ENCODE measurements around the gene NRG3.

The NRG3 gene

GRCh38 chr10:82191653-82192052 is 316.7 kb downstream of the NRG3 start:
- H3K4me3 ChIP-seq (ENCODE audit: low read length in 2 of 2) = no peak overlapping the region
- H3K36me3 ChIP-seq (ENCODE audit: control insufficient read depth in 2 of 2, insufficient read depth in 2 of 2, low read length in 2 of 2) = no peaks in the 10 kb centered on the region
- no peak overlapping the region for H3K27ac ChIP-seq (ENCODE audit: low read depth in 2 of 2, low read length in 2 of 2)
- H3K9me3 ChIP-seq (ENCODE audit: control insufficient read depth in 2 of 2, low read length in 2 of 2) = no peaks in the 10 kb centered on the region
- H3K4me1 ChIP-seq (ENCODE audit: control insufficient read depth in 2 of 2, insufficient read depth in 2 of 2, low read length in 2 of 2) = no peaks in the 10 kb centered on the region
- H3K27me3 ChIP-seq (ENCODE audit: control insufficient read depth in 2 of 2, insufficient read depth in 2 of 2, low read length in 2 of 2) = no peaks in the 10 kb centered on the region
- no peak overlapping the region for H3K9ac ChIP-seq (ENCODE audit: low read depth in 1 of 2, low read length in 2 of 2)

DNA sequence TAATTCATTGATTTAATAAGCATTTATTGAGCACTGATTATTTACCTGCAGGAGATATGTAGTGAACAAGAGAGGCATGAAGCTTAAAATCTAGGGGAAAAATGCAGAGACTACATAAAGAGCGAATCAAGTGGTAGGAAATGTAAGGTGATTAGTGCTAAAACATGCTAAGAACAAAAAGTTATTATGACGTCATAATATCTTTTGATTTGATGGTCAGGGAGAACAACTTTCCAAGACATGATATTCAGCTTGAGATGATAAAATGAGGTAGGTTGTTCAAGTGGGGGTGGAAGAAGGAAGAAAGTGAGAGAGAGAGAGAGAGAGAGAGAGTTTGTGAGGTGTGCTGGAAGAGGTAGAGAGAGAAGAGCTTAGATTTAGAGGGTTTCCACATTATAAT is 317.7 kb downstream of the NRG3 start:
- H3K9ac ChIP-seq (ENCODE audit: low read depth in 1 of 2, low read length in 2 of 2) = no peak overlapping the region
- H3K4me3 ChIP-seq (ENCODE audit: low read length in 2 of 2) = no peak overlapping the region
- no peaks in the 10 kb centered on the region for H3K27me3 ChIP-seq (ENCODE audit: control insufficient read depth in 2 of 2, insufficient read depth in 2 of 2, low read length in 2 of 2)
- no peaks in the 10 kb centered on the region for H3K4me1 ChIP-seq (ENCODE audit: control insufficient read depth in 2 of 2, insufficient read depth in 2 of 2, low read length in 2 of 2)
- no peaks in the 10 kb centered on the region for H3K9me3 ChIP-seq (ENCODE audit: control insufficient read depth in 2 of 2, low read length in 2 of 2)
- H3K36me3 ChIP-seq (ENCODE audit: control insufficient read depth in 2 of 2, insufficient read depth in 2 of 2, low read length in 2 of 2) = no peaks in the 10 kb centered on the region
- no peak overlapping the region for H3K27ac ChIP-seq (ENCODE audit: low read depth in 2 of 2, low read length in 2 of 2)

GRCh38 chr10:82194419-82194818 is 319.4 kb downstream of the NRG3 start:
- Histone ChIP-seq H3K9me3 (ENCODE audit: control insufficient read depth in 2 of 2, low read length in 2 of 2) (no peaks in the 10 kb centered on the region), H3K4me1 (ENCODE audit: control insufficient read depth in 2 of 2, insufficient read depth in 2 of 2, low read length in 2 of 2) (no peaks in the 10 kb centered on the region)

DNA sequence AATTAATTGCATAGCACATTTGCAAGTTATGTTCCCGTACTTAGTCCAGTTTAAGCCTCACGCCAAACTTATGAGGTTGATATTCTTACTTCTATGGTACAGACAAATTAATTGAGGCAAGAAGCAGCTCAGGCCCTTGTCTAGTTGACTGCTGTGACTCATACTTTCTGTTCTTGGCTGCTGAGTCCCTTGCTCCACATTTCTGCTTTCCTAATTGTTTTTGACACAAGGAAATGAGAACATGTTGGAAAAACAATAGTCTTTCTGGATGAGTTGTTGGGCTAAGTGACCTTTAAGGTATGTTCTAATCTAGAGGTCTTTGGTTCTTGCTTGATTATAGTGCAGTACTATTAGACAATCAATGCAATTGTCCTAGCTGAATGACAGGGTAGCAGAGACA is 331.8 kb downstream of the NRG3 start:
- Histone ChIP-seq H3K9ac (ENCODE audit: low read depth in 1 of 2, low read length in 2 of 2) (no peak overlapping the region), H3K4me3 (ENCODE audit: low read length in 2 of 2) (no peak overlapping the region), H3K27me3 (ENCODE audit: control insufficient read depth in 2 of 2, insufficient read depth in 2 of 2, low read length in 2 of 2) (no peaks in the 10 kb centered on the region), H3K4me1 (ENCODE audit: control insufficient read depth in 2 of 2, insufficient read depth in 2 of 2, low read length in 2 of 2) (no peaks in the 10 kb centered on the region), H3K36me3 (ENCODE audit: control insufficient read depth in 2 of 2, insufficient read depth in 2 of 2, low read length in 2 of 2) (no peaks in the 10 kb centered on the region), H3K9me3 (ENCODE audit: control insufficient read depth in 2 of 2, low read length in 2 of 2) (no peaks in the 10 kb centered on the region), H3K27ac (ENCODE audit: low read depth in 2 of 2, low read length in 2 of 2) (no peak overlapping the region)

More at GRCh38 chr10:82194419-82194818, 319.4 kb downstream of the NRG3 start:
- Histone ChIP-seq H3K27ac (ENCODE audit: low read depth in 2 of 2, low read length in 2 of 2) (no peak overlapping the region), H3K36me3 (ENCODE audit: control insufficient read depth in 2 of 2, insufficient read depth in 2 of 2, low read length in 2 of 2) (no peaks in the 10 kb centered on the region), H3K9ac (ENCODE audit: low read depth in 1 of 2, low read length in 2 of 2) (no peak overlapping the region), H3K4me3 (ENCODE audit: low read length in 2 of 2) (no peak overlapping the region), H3K27me3 (ENCODE audit: control insufficient read depth in 2 of 2, insufficient read depth in 2 of 2, low read length in 2 of 2) (no peaks in the 10 kb centered on the region)

GRCh38 chr10:82208726-82209125 is 333.7 kb downstream of the NRG3 start:
- Histone ChIP-seq H3K27me3 (ENCODE audit: control insufficient read depth in 2 of 2, insufficient read depth in 2 of 2, low read length in 2 of 2) (no peaks in the 10 kb centered on the region), H3K9ac (ENCODE audit: low read depth in 1 of 2, low read length in 2 of 2) (no peak overlapping the region), H3K36me3 (ENCODE audit: control insufficient read depth in 2 of 2, insufficient read depth in 2 of 2, low read length in 2 of 2) (no peaks in the 10 kb centered on the region), H3K27ac (ENCODE audit: low read depth in 2 of 2, low read length in 2 of 2) (no peak overlapping the region), H3K4me1 (ENCODE audit: control insufficient read depth in 2 of 2, insufficient read depth in 2 of 2, low read length in 2 of 2) (no peaks in the 10 kb centered on the region), H3K9me3 (ENCODE audit: control insufficient read depth in 2 of 2, low read length in 2 of 2) (no peaks in the 10 kb centered on the region), H3K4me3 (ENCODE audit: low read length in 2 of 2) (no peak overlapping the region)

- H3K4me3 ChIP-seq (ENCODE audit: low read length in 2 of 2) = no peak overlapping the region
- no peak overlapping the region for H3K9ac ChIP-seq (ENCODE audit: low read depth in 1 of 2, low read length in 2 of 2)
- no peak overlapping the region for H3K27ac ChIP-seq (ENCODE audit: low read depth in 2 of 2, low read length in 2 of 2)
- no peaks in the 10 kb centered on the region for H3K27me3 ChIP-seq (ENCODE audit: control insufficient read depth in 2 of 2, insufficient read depth in 2 of 2, low read length in 2 of 2)
- no peaks in the 10 kb centered on the region for H3K9me3 ChIP-seq (ENCODE audit: control insufficient read depth in 2 of 2, low read length in 2 of 2)
- H3K4me1 ChIP-seq (ENCODE audit: control insufficient read depth in 2 of 2, insufficient read depth in 2 of 2, low read length in 2 of 2) = no peaks in the 10 kb centered on the region
- H3K36me3 ChIP-seq (ENCODE audit: control insufficient read depth in 2 of 2, insufficient read depth in 2 of 2, low read length in 2 of 2) = no peaks in the 10 kb centered on the region
These were observed 335.3 kb downstream of the NRG3 start for GRCh38 chr10:82210331-82210730.

DNA sequence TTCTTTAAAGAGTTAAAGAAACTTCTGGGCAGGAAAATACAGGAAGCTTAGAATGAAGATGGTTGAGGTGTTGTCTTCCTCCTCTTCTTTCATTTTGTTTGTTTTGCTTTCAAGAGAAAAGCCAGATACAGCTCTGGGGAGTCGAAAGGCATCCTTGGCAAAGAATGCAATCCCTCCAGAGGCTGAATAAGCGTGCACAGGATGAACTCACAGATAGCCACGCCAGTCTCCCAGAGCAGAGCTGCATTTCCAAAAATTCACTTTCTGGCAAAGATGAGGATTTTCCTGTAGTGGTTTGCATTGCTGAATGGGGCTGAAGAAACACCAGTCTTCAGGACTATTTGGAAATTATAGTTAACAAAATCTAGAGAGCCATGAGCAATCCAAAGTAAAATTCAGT is 336.4 kb downstream of the NRG3 start:
- Histone ChIP-seq H3K27ac (ENCODE audit: low read depth in 2 of 2, low read length in 2 of 2) (no peak overlapping the region), H3K9me3 (ENCODE audit: control insufficient read depth in 2 of 2, low read length in 2 of 2) (no peaks in the 10 kb centered on the region), H3K4me3 (ENCODE audit: low read length in 2 of 2) (no peak overlapping the region), H3K36me3 (ENCODE audit: control insufficient read depth in 2 of 2, insufficient read depth in 2 of 2, low read length in 2 of 2) (no peaks in the 10 kb centered on the region), H3K4me1 (ENCODE audit: control insufficient read depth in 2 of 2, insufficient read depth in 2 of 2, low read length in 2 of 2) (no peaks in the 10 kb centered on the region), H3K9ac (ENCODE audit: low read depth in 1 of 2, low read length in 2 of 2) (no peak overlapping the region), H3K27me3 (ENCODE audit: control insufficient read depth in 2 of 2, insufficient read depth in 2 of 2, low read length in 2 of 2) (no peaks in the 10 kb centered on the region)

DNA sequence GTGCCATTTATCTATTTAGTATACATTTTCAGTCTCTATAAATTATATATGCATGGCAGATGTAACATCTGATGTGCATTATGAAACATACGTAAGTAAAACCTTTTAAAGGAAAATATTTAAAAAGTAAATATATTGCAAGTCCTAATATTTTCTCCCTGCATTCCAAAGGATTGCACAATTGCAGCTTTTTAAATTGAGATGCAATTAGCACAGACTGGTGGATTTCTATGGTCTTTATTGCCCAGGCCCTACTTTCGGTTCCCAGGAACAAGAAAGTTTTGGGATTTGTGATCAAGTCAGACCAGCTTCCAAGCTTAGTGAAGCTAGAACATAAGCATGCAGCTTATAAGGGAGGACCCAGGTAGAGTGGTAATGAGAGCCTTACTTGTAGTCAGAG is 337.8 kb downstream of the NRG3 start:
- Histone ChIP-seq H3K4me3 (ENCODE audit: low read length in 2 of 2) (no peak overlapping the region), H3K9ac (ENCODE audit: low read depth in 1 of 2, low read length in 2 of 2) (no peak overlapping the region), H3K27me3 (ENCODE audit: control insufficient read depth in 2 of 2, insufficient read depth in 2 of 2, low read length in 2 of 2) (no peaks in the 10 kb centered on the region), H3K27ac (ENCODE audit: low read depth in 2 of 2, low read length in 2 of 2) (no peak overlapping the region), H3K4me1 (ENCODE audit: control insufficient read depth in 2 of 2, insufficient read depth in 2 of 2, low read length in 2 of 2) (no peaks in the 10 kb centered on the region), H3K36me3 (ENCODE audit: control insufficient read depth in 2 of 2, insufficient read depth in 2 of 2, low read length in 2 of 2) (no peaks in the 10 kb centered on the region), H3K9me3 (ENCODE audit: control insufficient read depth in 2 of 2, low read length in 2 of 2) (no peaks in the 10 kb centered on the region)

- H3K9ac ChIP-seq (ENCODE audit: low read depth in 1 of 2, low read length in 2 of 2) = no peak overlapping the region
- no peak overlapping the region for H3K27ac ChIP-seq (ENCODE audit: low read depth in 2 of 2, low read length in 2 of 2)
- H3K36me3 ChIP-seq (ENCODE audit: control insufficient read depth in 2 of 2, insufficient read depth in 2 of 2, low read length in 2 of 2) = no peaks in the 10 kb centered on the region
- H3K4me1 ChIP-seq (ENCODE audit: control insufficient read depth in 2 of 2, insufficient read depth in 2 of 2, low read length in 2 of 2) = no peaks in the 10 kb centered on the region
- no peak overlapping the region for H3K4me3 ChIP-seq (ENCODE audit: low read length in 2 of 2)
- no peaks in the 10 kb centered on the region for H3K27me3 ChIP-seq (ENCODE audit: control insufficient read depth in 2 of 2, insufficient read depth in 2 of 2, low read length in 2 of 2)
- H3K9me3 ChIP-seq (ENCODE audit: control insufficient read depth in 2 of 2, low read length in 2 of 2) = no peaks in the 10 kb centered on the region
These were observed 338.8 kb downstream of the NRG3 start for GRCh38 chr10:82213784-82214183.

DNA sequence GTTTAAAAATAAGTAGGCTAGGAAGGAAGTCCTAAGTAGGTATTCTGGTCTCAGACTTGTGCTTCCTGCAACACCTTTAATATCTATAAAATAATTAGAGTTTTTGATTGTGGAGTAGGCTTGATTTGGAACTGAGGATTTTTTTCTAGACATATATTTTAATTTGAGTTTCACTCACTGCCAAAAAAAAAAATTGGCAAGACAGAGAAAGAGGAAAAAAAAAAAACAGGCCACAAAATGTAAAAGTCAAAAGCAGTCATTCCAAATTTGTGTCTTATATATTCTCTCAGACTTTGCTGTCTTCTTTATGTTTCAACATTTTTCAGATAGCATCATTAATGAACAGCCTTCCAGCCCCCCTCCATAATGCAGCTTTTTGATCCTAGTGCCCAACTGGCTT is 346.1 kb downstream of the NRG3 start:
- no peak overlapping the region for H3K9ac ChIP-seq (ENCODE audit: low read depth in 1 of 2, low read length in 2 of 2)
- no peaks in the 10 kb centered on the region for H3K4me1 ChIP-seq (ENCODE audit: control insufficient read depth in 2 of 2, insufficient read depth in 2 of 2, low read length in 2 of 2)
- H3K36me3 ChIP-seq (ENCODE audit: control insufficient read depth in 2 of 2, insufficient read depth in 2 of 2, low read length in 2 of 2) = no peaks in the 10 kb centered on the region
- no peak overlapping the region for H3K4me3 ChIP-seq (ENCODE audit: low read length in 2 of 2)
- H3K9me3 ChIP-seq (ENCODE audit: control insufficient read depth in 2 of 2, low read length in 2 of 2) = no peaks in the 10 kb centered on the region
- H3K27ac ChIP-seq (ENCODE audit: low read depth in 2 of 2, low read length in 2 of 2) = no peak overlapping the region
- H3K27me3 ChIP-seq (ENCODE audit: control insufficient read depth in 2 of 2, insufficient read depth in 2 of 2, low read length in 2 of 2) = no peaks in the 10 kb centered on the region

DNA sequence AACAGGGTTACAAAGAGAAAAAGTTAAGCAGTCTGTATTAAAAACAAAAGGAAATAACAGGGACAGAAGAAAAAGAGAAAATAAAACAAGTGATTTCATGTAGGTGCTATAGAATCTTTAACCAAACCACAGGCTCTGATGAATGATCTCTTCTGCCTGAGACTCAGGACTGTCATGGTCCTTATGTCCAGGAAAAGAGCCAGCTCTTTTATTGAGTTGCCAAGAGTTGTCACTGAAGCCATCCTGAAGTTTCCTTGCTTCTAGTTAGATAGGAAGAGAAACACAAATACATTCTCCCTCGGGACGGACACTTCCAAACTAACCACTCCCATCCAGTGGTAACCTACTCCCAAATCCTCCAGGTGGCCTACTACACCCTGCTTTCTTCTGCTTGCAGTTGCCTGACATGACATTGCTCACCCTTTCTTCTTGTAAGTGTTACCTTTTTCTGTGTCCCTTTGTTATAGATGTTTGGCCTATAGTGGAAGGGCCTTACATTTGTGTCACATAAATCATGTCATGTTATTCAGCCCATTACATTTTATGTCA is 346.7 kb downstream of the NRG3 start:
- H3K27me3 ChIP-seq (ENCODE audit: control insufficient read depth in 2 of 2, insufficient read depth in 2 of 2, low read length in 2 of 2) = no peaks in the 10 kb centered on the region
- H3K9ac ChIP-seq (ENCODE audit: low read depth in 1 of 2, low read length in 2 of 2) = no peak overlapping the region
- no peaks in the 10 kb centered on the region for H3K36me3 ChIP-seq (ENCODE audit: control insufficient read depth in 2 of 2, insufficient read depth in 2 of 2, low read length in 2 of 2)
- no peaks in the 10 kb centered on the region for H3K9me3 ChIP-seq (ENCODE audit: control insufficient read depth in 2 of 2, low read length in 2 of 2)
- H3K4me3 ChIP-seq (ENCODE audit: low read length in 2 of 2) = no peak overlapping the region
- no peaks in the 10 kb centered on the region for H3K4me1 ChIP-seq (ENCODE audit: control insufficient read depth in 2 of 2, insufficient read depth in 2 of 2, low read length in 2 of 2)
- H3K27ac ChIP-seq (ENCODE audit: low read depth in 2 of 2, low read length in 2 of 2) = no peak overlapping the region
